Cardiac muscle cell (in vitro differentiated cells and primary cell): ENCODE measurements around the gene ASCC3. TPM values are rescaled to one million over a fixed set of nuclear protein-coding genes. Genes with fewer than 3 reads are reported as not detected.

Experiments
- DNase-seq, 2 donors: peaks; one replicate each; pipeline versions ENCODE4 v3.0.0 to v3.0.0-alpha.2; 2010 to 2017; ENCODE audit warnings: low read depth in 1 of 2, low spot score in 1 of 2
- H3K27ac ChIP-seq: fragments of 200-600 bp; sonication (generic); 2 replicates; pipeline ENCODE4 v1.5.1; 2016
- H3K27me3 ChIP-seq: fragments of 200-600 bp; sonication (generic); 2 replicates; pipeline ENCODE4 v1.6.0; 2016; ENCODE audit warnings: control low read depth
- H3K36me3 ChIP-seq: fragments of 200-600 bp; sonication (generic); 2 replicates; pipeline ENCODE4 v1.5.1; 2016; ENCODE audit warnings: control low read depth
- H3K4me1 ChIP-seq: fragments of 200-600 bp; sonication (generic); 2 replicates; pipeline ENCODE4 v1.8.1; 2017; ENCODE audit warnings: low read depth, mild to moderate bottlenecking, mixed run types
- H3K4me3 ChIP-seq: fragments of 200-600 bp; sonication (generic); 2 replicates; pipeline ENCODE4 v1.5.1; 2016; ENCODE audit warnings: mild to moderate bottlenecking
- H3K9me3 ChIP-seq: fragments of 200-600 bp; sonication (generic); 2 replicates; pipeline ENCODE4 v1.5.1; 2017; ENCODE audit warnings: low read depth, mild to moderate bottlenecking, control low read depth
- polyA plus RNA-seq: library from polyadenylated mRNA; unstranded; fragments of >200 nt; fragmentation: Nextera tagmentation; extraction: Ambion mirVana; gene quantifications from 2 replicates; pipeline ENCODE4 v1.2.1, GENCODE V29; 2016
- total RNA-seq: library from RNA; depleted of rRNA; stranded (reverse); fragments of >200 nt; gene quantifications from 2 replicates; pipeline ENCODE4 v1.2.3, GENCODE V29; 2016
- TF ChIP-seq, protein P1 (sequence below): IDR thresholded peaks from 2 replicates; pipeline ENCODE4 v1.5.1; 2012; ENCODE audit warnings: low read depth, mild to moderate bottlenecking, low read length

The ASCC3 gene
- total and polyA plus RNA-seq, 2 experiments from 2014 or later: 29.3 to 33.7 TPM

DNA sequence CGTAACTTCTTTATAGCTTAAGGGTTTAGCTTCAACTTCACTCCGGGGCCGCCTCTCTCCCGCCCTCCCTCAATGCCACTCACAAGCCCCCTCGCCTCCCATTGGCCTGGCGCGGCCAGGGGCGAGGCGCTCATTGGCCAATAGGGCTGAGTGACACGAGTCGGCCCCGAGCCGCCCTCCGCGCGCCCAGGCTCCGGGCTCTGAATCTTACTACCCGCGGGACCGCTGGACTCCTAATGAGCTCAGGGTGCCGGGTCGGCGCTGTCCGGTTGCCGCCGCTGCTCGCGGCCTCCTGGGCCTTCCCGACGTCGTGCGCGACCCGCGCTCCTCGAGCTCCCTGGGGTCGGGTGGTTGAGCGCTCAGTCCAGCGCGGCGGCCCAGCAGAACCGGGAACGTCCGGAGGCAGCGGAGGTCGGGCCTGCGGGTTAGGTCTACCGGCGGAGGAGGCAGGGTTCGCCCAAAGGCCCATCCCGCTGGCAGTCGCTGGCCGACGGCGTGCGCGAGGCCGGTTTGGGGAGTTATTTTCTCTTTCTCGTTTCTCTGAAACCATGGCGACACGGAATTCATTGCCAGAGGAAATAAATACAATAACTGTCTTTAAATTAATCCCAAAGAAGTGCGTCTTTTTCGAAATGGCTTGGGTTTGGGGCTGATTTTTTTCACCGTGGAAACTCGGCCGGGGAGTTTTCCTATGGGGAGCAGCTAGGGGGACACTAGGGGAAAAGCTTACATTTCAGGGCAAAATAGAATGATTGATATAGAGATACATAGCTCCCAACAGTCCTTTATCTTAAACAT lies 416.0 kb downstream of the ASCC3 start, which contains the start of gene SIM1:
Gene SIM1 (minus strand): TSS at position 19 of the 798 bp plus-strand sequence. CDS start 1,453 bp downstream, outside the sequence.
- Histone ChIP-seq H3K27ac (no peak within 1 kb of the TSS), H3K4me1 (peaks cover 6% of the 10 kb centered on the region), H3K4me3 (peak within 1 kb of the TSS; percentile 24), H3K36me3 (no peaks in the 10 kb centered on the region), H3K9me3 (no peaks in the 10 kb centered on the region), H3K27me3 (peaks cover 100% of the 10 kb centered on the region)
- TF ChIP-seq, protein P1, sequence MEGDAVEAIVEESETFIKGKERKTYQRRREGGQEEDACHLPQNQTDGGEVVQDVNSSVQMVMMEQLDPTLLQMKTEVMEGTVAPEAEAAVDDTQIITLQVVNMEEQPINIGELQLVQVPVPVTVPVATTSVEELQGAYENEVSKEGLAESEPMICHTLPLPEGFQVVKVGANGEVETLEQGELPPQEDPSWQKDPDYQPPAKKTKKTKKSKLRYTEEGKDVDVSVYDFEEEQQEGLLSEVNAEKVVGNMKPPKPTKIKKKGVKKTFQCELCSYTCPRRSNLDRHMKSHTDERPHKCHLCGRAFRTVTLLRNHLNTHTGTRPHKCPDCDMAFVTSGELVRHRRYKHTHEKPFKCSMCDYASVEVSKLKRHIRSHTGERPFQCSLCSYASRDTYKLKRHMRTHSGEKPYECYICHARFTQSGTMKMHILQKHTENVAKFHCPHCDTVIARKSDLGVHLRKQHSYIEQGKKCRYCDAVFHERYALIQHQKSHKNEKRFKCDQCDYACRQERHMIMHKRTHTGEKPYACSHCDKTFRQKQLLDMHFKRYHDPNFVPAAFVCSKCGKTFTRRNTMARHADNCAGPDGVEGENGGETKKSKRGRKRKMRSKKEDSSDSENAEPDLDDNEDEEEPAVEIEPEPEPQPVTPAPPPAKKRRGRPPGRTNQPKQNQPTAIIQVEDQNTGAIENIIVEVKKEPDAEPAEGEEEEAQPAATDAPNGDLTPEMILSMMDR: no peak
- peak; percentile 87 to 88 for DNase-seq

DNA sequence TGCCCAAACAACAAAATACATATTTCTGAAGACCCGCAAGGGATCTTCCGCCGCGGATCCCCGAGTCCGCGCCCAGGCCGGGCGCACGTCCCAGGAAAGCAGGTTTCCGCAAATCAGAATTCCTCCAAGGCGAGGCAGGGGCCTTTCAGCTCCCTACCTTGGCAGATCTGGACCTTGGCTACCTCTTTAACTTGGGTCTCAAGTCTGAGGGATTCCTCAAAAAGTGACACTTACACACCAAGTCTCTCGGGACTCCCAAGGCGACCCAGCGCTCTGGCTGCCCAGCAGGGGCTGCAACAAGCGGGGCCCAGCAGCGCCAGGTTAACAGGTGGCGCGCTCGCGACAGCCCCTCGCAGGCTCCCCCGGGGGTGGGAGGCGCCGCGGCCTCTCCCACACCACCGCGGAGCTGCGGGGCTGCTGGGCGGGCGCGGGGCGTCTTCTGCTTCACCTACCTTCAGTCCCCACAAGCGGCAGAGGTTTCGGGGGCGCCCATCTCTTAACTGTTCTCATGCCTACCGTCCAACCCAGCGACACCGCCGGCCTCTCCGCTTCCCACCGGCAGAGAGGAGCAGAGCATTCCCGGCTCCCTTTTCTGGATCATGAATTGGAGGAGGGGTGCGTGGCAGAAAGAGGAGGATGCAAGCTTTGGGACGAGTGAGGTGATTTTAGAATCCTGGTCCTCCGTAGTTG lies 416.8 kb downstream of the ASCC3 start:
- Histone ChIP-seq H3K4me3 (peak overlapping the region; percentile 24), H3K27me3 (peaks cover 100% of the 10 kb centered on the region), H3K36me3 (no peaks in the 10 kb centered on the region), H3K4me1 (peaks cover 6% of the 10 kb centered on the region), H3K27ac (no peak overlapping the region), H3K9me3 (no peaks in the 10 kb centered on the region)
- TF ChIP-seq, protein P1: no peak
- DNase-seq: peak in 1 of 2 donors; percentile 41

DNA sequence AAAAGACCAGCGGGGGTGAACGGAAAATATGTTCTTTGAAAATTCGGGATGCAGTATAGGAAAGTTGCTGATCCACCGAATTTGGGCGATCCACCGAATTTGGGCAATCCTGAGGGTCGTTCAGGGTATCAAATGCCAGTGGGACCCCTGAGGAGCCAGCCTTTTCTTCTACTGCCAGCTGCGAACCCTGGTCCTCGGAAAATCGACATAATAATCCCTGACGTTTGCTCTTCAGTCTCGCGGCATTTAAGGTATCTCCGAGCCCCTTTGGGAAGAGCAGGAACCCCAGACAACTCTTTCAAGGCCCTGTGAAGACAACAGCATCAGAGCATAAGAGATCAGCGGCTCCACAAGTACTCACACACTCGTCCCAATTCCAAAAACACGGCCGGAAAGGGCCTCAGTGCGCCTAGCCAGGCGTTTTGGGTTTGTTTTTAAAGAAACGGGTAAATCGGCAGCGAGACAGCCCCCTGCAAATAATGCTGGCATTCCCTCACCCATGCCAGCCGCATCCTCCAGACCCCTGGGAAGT lies 417.4 kb downstream of the ASCC3 start:
- Histone ChIP-seq H3K27ac (no peak overlapping the region), H3K4me1 (peaks cover 6% of the 10 kb centered on the region), H3K4me3 (no peak overlapping the region), H3K36me3 (no peaks in the 10 kb centered on the region), H3K27me3 (peaks cover 100% of the 10 kb centered on the region), H3K9me3 (no peaks in the 10 kb centered on the region)
- DNase-seq: no peak
- TF ChIP-seq, protein P1: no peak

DNA sequence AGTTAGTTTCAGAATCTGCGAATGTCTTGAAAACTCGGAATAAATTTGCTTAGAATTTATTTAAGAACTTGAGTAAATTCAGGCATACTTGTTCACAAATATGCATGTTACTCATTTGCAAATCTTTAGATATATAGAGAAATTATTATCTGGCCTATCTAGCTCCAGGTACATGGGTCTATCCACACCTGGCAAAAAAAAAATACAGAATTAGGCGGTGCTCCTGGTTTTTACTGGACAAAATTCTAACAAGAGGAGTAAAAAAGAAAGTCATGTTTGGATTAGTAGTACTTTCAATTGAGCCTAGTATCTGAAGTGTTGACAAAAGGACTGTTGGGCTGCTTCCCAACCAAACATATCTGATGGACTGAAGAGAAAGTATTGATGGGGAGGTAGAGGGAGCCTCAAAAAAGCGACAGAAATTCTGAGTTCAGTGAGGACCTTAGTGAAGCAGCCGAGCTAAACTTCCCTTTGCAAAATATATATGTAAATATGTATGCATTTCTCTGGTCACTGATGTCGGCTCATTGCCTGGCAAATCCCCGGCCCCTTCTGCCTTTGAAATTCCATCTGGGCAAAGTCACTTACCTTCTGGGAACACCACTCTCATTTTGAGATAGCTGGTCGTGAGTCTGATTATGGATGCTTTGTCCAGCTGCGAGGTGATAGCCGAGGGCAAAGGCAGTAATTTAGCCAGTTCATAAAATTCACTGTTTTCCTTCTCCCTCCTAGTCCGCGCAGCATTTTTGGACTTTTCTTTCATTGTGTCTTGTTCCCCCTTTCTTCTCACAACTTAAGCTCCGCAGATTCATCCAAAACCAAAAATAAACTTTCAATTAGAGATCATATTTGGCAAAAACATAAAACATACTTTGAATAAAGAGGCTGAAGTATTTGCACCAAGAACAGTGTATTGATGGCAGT lies 418.2 kb downstream of the ASCC3 start:
- Histone ChIP-seq H3K36me3 (no peaks in the 10 kb centered on the region), H3K27ac (no peak overlapping the region), H3K4me1 (peaks cover 6% of the 10 kb centered on the region), H3K4me3 (no peak overlapping the region), H3K27me3 (peaks cover 100% of the 10 kb centered on the region), H3K9me3 (no peaks in the 10 kb centered on the region)
- TF ChIP-seq, protein P1: no peak
- no peak for DNase-seq
